CD1c-positive myeloid dendritic cell (primary cell): ENCODE results near the gene CLNK.

Experiments used
- DNase-seq: peaks from one replicate; pipeline ENCODE4 v3.0.0-alpha.2; 2016; ENCODE audit errors: extremely low spot score

The CLNK gene

DNA sequence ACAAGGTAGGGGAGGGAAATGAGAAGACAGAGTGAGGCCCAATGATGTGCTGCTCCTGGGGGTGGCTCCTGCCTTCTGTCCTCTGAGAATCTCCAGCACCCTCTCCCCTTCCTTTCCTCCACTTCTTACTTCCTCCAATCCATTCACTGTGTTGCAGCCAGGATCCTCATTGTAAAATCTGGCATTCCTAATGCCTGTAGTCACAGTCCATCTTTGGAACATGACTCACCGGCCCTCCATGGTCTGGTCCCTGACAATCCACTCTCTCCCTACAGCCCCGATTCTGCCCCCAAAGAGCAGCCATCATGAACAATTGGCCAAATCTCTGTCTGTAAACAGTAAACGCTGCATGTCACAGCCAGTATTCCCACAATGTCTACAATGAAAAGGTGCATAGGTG, 72.9 kb downstream of the CLNK start:
- DNase-seq = no peak

DNA sequence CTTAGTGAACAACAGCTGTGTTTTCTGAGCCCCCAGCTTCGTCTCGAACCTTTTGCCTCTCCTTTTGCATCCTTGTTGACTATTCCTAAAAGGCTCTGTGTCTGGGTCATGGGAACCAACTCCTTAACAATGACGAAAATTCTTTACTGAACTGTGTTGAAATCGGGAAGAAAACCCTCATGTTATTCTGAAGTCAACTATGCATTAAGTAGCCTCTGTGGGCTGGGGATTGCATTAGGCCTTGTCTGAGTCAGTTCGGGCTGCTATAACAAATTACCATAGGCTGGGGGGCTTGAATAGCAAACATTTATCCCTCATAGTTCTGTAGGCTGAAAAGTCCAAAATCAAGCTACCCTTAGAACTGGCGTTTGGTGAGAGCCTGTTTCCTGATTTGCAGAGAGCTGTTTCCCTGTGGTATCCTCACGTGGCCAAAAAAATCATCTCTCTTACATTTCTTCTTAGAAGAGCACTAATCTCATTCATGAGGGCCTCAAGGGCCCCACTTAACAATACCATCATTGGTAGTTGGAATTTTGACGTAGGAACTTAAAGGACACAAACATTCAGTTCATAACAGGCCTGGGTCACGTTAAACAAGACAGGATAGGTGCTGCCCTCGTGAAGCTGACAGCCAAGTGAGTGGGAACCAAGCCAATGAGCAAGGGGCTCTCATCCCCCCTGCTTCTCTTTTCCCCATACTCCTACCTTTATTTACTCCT, 75.9 kb downstream of the CLNK start:
- DNase-seq = no peak

DNA sequence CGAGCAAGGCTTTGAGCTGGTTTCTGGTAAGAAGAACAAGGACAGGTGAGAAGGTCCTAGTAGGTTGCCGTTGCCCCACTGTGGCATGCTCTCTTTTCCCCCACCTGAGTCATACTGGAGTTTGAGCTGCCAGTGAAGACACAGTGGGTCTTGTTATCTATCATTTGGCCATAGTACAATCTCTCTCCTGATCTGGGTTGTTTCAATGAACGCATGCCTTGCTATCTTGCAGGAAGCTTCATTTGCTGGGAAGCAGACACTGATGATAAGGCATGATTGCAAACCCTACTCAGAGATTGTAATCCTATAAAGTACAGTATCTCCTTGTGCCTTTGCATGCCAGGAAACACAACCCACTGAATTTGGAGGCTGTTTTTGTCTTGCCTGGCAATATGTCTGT, 77.4 kb downstream of the CLNK start:
- no peak for DNase-seq

DNA sequence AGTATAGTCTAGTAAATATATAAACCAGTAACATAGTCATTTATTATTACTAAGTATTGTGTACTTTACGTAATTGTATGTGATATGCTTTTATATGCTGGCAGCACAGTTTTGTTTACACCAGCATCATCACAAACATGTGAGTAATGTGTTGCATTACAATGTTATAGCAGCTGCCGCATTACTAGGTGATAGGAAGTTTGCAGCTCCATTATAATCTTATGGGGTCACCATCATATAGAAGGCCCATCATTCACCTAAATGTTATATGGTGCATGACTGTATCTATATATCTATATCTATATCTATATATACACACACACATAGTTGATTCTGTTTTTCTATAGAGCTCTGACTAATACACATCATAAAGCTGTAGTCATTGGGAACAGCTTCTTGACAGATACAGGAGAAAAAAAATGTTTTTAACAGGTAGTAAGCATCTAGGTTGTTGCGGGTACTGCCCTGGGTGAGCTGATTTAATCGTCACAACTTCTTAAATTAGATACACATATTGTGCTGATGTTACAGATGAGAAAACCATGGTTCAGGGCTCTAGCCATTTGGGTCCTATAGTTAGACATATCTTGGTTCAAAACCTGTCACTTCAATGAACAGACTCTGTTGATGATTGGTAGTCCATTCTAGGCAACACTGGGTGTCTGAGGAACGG, 77.9 kb downstream of the CLNK start:
- DNase-seq = no peak

DNA sequence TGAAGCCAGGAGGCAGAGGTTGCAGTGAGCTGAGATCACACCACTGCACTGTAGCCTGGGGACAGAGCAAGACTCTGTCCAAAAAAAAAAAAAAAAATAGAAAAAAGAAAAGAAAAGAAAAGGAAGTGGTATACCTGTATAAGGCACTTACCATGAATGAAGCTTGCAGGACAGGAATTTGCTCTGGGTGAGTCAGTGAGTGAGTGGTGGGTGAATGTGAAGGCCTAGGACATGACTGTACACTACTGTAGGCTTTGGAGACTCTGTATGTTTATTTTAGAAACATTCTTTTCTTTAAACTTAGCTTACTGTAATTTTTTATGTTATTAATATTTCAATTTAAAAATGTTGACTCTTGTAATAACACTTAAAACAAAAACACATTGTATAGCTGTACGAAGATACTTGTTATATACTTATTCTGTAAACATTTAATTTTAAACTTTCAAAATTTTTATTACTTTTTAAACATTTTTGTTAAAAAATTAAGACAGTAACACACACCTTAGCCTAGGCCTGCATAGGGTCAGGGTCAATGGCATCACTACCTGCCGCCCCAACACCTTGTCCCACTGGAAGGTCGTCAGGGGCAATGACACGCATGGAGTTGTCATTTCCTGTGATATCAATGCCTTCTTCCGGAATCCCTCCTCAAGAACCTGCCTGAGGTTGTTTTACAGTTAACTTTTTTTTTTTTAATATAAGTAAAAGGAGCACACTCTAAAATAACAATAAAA, 78.7 kb downstream of the CLNK start:
- no peak for DNase-seq

DNA sequence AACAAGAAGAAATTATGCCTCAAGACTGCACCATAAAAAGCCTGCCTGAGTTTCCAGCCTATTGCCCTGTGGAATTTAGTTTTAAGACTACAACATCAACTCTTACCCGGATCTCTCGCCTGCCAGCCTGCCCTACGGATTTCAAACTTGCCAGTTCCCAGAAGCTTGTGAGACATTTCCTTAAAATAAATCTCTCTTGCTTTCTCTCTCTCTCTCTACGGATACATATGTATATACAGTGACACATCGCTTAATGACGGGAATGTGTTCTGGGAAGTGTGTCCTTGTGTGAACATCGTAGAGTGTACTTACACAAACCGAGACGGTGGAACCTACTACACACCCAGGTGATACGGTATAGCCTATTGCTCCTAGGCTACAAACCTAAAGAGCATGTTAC, 79.5 kb downstream of the CLNK start:
- no peak for DNase-seq

DNA sequence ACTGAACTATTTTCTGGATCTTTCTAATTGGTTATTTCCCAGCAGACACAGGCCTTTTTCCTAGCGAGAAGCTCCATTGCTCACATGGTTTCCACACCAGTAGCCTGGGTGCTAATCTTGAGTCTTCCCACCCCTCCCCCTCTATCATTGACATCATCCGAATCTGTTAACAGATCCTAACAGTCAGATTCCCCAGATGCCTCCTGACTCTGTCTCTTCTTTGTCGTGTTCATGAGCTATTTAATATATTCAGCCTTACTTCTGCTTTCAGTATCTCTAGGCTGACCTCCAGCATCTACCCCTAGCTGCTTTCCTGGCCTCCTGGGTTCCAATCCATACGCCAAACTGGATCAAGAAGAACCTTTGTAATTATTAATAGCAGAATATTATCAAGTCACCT, 85.0 kb downstream of the CLNK start:
- DNase-seq = no peak

DNA sequence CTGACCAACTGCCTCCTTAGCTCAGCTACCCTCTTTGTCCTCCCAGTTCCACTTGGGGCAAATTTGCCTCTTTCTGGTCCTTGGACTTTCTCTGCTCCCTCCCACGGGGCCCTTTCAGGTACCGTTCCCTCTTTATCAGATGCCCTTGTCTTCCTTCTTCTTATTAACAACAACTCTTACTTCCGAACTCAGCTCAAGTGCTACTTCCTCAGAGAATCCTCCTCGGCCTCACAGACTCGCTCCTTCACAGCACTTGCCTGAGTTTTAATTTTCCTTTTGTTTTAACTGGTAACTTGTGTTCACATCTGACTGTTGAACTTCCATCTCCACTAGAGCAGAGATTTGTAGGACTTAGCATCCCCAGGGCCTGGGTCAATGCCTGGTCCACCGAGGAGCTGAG, 85.7 kb downstream of the CLNK start:
- DNase-seq = no peak

DNA sequence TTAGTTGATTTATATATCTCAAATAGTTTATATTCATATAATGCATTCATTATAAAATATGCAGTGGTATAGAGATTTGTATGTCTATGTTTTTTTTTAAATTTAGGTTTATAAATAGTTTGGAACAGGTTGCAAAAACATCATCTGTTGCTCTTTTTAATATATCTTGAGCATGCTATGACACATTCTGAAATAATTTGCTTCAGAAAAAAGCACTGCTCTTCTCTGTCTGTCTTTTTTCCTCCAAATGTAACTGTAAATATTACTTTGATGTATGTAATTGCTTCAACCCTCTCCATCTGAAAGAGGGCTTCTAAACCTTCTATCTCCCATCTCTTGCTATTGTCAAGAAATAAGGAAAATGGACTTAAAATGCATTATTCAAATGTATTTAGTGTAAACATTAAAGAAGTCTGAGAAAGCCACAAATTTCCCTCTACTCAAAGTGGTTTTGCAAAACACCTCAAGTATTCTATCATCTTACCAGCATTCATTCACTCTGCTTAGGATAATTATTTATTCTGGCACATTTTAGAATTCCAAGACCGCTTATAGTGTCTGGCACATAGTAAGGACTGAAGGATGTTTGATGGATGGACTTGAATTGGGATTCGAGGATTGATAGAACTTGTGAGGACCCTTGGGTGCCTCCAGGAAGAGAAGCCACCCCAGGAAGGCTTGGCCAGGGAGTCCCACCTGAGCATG, 87.8 kb downstream of the CLNK start:
- no peak for DNase-seq

DNA sequence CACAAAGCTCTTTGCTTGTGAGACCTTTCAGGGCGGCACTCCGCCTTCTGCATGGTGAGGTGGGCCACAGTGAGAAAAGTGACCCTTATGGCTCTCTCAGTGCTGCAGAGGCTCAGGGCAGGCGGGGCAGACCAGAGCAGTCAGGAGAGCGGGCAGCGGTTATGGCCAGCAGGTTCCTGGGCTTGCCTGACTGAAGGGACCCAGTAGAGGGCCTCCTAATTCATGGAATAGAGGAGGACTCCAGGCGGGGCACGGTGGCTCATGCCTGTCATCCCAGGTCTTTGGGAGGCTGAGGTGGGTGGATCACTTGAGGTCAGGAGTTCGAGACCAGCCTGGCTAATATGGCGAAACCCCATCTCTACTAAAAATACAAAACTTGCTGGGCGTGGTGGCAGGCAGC, 91.4 kb downstream of the CLNK start:
- DNase-seq = no peak

DNA sequence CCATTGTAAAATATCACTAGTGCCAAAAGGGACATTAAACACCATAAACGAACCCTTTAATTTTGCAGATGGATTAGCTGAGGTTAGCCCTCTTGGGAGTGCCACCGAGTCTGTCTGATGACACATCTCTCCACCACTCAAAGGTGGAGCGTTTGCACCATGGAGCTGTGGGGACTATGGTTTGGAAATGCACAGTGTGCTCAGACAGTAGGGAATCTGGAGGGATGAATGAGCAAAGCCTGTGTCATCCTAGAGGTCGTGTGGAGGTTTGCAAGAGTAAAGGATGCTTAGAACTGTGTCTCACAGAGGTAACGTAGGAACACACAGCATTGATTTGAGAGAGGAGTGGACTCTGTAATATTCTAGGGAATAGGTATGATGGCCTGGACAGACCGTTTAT, 93.7 kb downstream of the CLNK start:
- no peak for DNase-seq

DNA sequence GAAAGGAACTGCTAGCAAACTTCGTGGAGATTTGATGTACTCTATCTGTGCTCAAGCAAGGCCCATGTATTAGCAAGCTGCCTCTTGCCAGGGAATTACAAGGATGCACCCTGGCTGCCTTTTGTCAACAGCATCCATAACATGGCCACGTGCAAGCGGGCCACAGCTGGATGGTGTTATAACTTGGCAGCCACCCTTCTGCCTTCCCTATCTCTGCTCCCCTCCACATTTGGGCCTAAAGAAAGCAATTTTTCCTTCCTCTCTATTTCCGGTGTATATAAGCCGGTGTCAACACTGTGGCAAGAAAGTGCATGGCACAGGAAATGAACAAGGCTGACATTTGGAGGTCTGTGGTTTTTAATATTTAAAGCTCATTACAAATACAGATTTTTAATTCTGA, 94.8 kb downstream of the CLNK start:
- no peak for DNase-seq

DNA sequence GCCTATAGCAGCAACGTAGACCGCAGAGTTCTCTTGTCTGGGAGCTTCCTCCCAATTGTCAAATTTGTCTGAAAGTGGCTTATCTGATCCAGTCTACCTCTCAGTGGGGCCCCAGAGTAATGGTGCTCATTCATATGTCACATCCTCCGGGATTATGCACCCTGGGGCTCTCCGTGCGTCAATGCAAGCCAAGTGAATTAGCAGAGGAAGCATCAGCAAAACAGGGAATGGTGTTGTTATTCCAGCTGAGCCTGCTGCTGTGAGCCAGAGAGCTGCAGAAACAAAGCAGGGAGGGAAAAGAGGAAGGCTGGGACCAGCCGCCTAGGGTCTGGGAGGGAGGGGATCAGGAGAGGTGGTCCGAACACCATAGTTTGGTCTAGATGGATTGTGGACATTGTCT, 95.2 kb downstream of the CLNK start:
- DNase-seq = no peak

DNA sequence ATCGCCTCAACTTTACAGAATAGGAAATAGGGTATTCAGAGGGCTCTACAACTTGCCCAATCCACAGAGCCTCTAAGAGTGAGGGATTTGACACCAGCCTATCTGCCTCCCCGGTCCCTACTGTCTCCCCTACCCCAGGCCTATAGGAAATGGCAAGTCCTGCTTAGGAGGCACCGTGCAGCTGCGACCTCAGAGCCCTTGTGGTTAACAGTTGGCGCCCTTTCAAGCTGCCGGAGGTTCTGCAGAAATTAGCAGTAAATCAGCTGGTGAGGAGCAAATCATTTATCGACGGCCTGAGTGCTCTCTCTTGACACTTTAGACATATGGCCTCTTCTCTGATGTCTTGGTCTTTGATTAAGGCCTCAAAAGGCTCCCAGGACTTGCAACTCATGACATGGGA, 96.9 kb downstream of the CLNK start:
- DNase-seq = no peak

DNA sequence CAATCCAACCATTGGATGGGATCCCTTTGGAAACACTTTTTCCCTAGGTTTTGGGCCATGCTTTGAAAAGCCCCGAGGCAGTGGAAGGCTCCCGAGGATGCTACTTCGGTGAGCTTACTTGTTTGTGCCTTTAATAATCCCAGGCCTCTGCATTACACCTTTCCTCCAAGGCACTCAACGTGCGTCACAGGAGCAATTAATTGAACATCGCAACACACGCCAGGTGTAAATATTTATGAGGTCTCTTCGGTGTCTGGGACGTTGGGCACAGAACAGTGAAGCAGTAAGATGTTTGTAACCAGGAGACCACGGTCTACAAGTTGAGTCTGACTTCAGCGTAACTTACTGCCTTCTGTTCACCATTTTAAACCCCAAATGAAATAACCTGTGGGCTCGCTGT, 97.3 kb downstream of the CLNK start:
- no peak for DNase-seq

DNA sequence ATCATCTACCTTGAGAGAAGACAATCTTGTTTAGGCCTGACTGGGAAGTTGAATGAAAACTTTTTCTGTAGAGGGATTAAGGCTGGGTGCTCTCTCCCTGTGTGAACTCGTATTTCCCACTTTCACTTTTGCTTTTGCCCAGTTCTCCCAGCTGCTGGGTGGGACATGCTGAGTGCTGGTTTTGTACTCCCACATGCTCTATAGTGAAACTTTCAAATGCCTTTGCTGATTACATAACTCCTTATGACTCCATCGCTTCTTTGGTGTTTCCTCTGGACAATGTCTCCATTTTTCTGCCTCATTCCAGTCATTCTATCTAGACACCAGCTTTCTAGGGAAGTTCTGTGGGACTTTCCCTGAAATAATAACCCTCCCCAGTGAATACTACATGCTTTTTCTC, 100.5 kb downstream of the CLNK start:
- DNase-seq = peak; percentile 64

DNA sequence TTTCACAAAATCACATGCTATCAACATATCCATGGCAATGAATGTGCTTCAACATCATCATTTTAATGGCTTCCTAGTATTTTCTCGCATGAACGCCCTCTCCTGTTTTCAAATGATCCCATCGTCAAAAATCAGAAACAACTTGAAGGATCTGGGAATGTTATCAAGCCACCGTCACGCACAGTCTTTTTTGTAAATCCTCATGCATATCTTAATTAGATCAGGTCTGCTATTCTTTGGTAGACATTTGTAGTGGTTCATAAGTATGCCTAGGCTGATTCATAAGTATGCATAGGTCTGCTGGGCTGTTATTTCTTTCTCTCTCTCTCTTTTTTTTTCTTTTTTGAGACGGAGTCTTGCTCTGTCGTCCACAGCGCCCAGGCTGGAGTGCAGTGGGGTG, 101.6 kb downstream of the CLNK start:
- no peak for DNase-seq

DNA sequence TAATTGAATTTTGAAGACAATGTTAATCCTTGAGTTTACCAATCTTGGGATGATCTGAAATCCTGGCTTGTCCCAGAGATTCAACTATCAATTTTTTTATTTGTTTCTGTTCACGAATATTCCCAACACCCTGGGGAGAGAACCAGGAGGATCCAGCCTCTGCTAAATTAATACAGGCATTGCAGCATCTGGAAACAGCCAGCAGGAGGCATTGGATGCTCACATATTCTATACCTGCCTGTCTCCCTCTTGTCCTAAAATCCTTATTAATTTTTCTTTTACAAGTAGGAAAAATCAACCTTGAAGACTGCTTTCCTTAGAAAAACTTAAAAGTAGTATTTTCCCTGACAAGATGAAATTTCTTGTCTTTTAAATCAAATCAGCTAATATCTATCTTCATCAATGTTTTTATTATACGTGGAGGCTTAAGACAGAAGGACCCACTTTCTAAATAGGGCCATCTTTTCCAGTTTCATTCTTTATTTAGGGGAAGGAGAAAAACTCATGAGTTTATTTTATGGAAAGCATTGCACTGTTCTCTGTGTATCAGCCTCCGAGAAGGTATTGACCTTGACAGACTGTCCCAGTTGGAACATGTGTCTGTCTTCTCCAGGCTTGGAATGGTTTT, 102.4 kb downstream of the CLNK start:
- peak; percentile 40 for DNase-seq

DNA sequence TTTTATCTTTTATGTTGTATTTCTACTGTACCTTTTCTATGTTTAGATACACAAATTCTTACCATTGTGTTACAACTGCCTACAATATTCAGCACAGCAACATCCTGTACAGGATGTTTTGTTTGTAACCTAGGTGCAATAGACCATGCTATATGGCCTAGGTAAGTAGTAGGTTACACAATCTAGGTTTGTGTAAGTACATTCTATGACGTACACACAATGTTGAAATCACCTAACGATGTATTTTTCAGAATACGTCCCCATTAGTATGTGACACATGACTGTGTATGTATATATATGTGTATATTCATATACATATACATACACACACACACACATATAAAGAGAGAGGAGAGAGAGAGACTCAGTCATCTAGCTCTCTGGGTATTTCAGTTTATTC, 103.5 kb downstream of the CLNK start:
- DNase-seq = no peak

DNA sequence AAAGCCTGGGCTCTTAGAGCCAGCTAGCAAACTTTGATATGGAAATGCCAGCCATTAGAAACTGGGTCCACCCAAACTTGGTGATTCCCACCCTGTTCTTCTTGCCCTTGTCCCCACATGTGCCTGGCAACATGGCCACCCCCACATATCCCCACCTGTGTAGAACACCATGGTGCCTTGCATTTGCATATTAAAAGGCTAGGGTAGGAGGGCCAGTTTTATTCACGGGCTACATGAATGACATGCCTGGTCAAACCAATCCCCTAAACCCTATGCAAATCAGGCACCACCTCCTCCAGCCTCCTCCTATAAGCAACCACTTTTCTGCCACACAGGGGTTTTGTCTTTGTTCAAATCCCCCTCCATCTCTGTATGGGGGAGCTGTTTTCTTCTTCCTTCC, 104.9 kb downstream of the CLNK start:
- DNase-seq = no peak

DNA sequence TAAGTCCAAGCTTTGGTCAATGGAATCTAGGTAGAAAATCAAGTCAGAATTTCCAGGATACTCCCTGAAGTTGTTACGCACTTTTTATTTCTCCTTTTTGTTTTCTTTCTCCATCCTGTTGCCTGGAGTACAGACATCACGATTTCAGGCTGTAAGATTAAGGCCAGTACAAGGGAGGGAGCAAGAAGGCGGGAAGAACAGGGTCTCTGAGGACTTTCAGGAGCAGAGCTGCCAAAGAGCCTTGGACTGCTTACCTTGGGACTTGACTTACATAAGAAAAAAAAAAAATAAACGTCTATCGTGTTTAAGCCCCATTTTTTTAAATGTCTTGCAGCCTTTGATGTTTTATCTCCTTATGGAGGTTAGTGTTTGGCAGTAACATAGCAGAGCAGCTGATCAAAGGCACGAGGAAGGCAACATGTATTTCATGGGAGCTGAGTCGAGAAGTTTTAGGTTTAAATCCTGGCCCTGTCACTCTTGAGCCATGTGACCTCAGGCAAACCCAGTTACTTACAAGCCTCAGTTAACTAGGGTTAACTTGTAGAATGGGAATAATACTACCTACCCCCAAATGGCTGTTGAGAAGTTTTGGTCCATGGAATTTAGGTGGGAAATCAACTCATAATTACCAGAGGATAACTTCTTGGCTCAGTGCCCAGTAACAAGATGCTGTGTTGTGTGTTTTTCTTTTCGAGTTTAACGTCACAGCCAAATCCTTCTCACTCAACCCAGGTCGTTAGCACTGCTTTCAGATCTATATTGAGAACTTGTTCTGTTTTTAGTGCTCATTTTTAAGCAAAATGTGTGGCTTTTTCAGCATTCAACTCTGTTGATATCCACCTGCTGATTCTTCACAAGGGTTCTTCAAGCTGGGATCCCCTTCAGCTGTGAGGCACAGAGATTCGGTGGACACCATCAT, 106.8 kb downstream of the CLNK start:
- no peak for DNase-seq
